Skeletal muscle tissue (tissue), 4 donors: Measurements from ENCODE around the gene ARHGAP26. TPM values are rescaled to one million over a fixed set of nuclear protein-coding genes. Genes with fewer than 3 reads are reported as not detected.

Experiments used
- H3K27ac ChIP-seq: one replicate; pipeline ENCODE4 v1.7.0; 2013; ENCODE audit warnings: mild to moderate bottlenecking, low read depth, low read length, inconsistent platforms
- H3K27me3 ChIP-seq, 3 donors: one replicate each; pipeline ENCODE4 v1.7.0; 2013; ENCODE audit warnings: low read length in 3 of 3; ENCODE audit not compliant: control insufficient read depth in 3 of 3, insufficient read depth in 3 of 3
- H3K36me3 ChIP-seq, 3 donors: one replicate each; pipeline ENCODE4 v1.7.0; 2013; ENCODE audit warnings: low read length in 3 of 3; ENCODE audit not compliant: control insufficient read depth in 3 of 3, insufficient read depth in 3 of 3
- H3K4me1 ChIP-seq, 3 donors: one replicate each; pipeline ENCODE4 v1.7.0; 2013; ENCODE audit warnings: low read length in 3 of 3, mild to moderate bottlenecking in 3 of 3; ENCODE audit not compliant: control insufficient read depth in 3 of 3, insufficient read depth in 3 of 3
- H3K4me3 ChIP-seq, 3 donors: one replicate each; pipeline ENCODE4 v1.7.0; 2013; ENCODE audit warnings: low read length in 3 of 3
- H3K9ac ChIP-seq, 3 donors: one replicate each; pipeline ENCODE4 v1.7.0; 2013; ENCODE audit warnings: low read length in 3 of 3, mild to moderate bottlenecking in 3 of 3, moderate library complexity in 2 of 3, low read depth in 1 of 3
- H3K9me3 ChIP-seq, 3 donors: one replicate each; pipeline ENCODE4 v1.7.0; 2013; ENCODE audit warnings: low read length in 3 of 3; ENCODE audit not compliant: control insufficient read depth in 3 of 3
- total RNA-seq: library from RNA; depleted of rRNA; stranded (reverse); fragments of >200 nt; gene quantifications from one replicate; pipeline ENCODE4 v1.2.3, GENCODE V29; 2014
- donor health status: Osteomylitis.

Gene ARHGAP26
- total RNA-seq, 1 donor from 2014 or later = 28.7 TPM

DNA sequence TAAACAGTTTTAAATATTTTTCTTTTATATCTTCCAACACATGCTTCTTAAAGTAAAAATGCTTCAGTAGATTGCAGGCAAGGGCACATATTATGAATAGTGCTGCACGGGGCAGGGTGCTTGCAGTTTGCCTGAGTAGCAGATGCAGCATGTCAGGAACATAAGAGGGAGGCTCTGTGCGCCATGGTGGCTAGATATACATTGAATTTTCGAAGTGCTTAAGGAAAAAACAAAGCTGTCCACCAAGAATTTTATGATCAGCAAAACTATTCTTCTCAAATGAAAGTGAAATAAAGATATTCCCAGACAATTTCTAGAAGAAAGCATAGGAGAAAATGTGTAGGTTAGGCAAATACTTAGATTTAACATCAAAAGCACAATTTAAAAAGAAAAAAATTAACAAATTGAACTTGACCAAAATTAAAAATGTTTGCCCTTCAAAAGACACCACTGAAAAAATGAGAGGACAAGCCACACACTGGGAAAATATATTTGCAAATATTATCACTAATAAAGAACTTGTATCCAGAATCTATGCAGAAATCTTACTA, 420.2 kb downstream of the ARHGAP26 start:
- H3K36me3 ChIP-seq = peaks cover 0 to 3% (median 0%) of the 10 kb centered on the region in 3 donors
- H3K4me3 ChIP-seq = no peak overlapping the region
- H3K9ac ChIP-seq = no peak overlapping the region
- H3K4me1 ChIP-seq = peaks cover 14 to 33% (median 22%) of the 10 kb centered on the region in 3 donors
- no peaks in the 10 kb centered on the region for H3K9me3 ChIP-seq
- no peaks in the 10 kb centered on the region for H3K27me3 ChIP-seq
- H3K27ac ChIP-seq = no peak overlapping the region

DNA sequence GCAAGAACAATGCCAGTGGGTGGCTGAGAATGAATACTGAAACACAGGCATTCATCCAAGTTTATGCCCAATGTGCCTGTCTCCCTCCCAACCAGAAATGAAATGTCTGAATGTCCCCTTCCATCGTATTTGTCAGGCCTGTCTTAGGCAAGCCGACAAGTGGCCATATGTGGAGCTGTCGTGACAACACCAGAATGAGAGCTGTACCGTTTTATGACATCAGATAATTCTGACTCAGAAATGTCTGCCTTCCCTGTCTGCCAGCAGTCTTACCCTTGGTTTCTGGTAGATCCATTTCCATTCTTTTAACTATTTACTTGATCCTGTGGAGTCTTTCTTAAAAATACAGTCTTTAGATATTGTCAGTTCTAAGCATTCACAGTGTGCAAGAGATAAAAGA, 421.5 kb downstream of the ARHGAP26 start:
- H3K9ac ChIP-seq = no peak overlapping the region
- no peak overlapping the region for H3K4me3 ChIP-seq
- peaks cover 0 to 3% (median 0%) of the 10 kb centered on the region in 3 donors for H3K36me3 ChIP-seq
- H3K27ac ChIP-seq = no peak overlapping the region
- H3K9me3 ChIP-seq = no peaks in the 10 kb centered on the region
- peaks cover 17 to 26% (median 21%) of the 10 kb centered on the region in 3 donors for H3K4me1 ChIP-seq
- no peaks in the 10 kb centered on the region for H3K27me3 ChIP-seq

DNA sequence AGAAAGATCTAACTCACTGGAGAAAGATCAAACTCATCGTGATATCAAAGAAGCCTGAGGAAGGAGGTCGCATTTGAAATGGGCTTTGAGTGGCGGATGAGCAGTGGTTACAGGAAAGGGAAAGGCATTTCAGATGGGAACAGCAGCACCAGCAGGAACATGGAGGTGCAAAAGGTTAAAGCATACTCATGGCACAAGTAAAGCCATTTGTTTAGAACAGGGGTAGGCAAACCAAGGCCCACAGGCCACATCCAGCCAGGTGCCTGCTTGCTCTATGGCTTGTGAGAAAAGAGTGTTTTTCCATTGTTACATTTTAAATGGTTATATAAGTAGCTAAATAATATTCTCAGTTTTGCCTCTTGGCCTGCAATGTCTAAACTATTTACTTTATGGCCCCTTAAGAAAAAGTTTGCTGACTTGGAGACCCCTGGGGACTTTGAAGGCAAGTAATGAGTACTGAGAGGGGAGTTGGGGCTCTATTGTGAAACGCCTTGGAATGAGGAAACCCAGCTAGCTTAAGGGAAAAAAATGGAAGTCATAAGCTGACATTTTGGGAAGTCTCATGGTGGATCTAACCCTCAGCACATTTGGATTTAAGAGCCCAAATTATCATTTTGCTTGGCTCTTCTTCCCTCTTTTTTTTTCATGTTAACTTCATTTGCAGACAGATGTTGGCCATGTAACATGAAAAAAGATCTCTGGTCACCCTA, 422.2 kb downstream of the ARHGAP26 start:
- peak overlapping the region; percentile 7 for H3K27ac ChIP-seq
- no peak overlapping the region for H3K4me3 ChIP-seq
- H3K9ac ChIP-seq = no peak overlapping the region

DNA sequence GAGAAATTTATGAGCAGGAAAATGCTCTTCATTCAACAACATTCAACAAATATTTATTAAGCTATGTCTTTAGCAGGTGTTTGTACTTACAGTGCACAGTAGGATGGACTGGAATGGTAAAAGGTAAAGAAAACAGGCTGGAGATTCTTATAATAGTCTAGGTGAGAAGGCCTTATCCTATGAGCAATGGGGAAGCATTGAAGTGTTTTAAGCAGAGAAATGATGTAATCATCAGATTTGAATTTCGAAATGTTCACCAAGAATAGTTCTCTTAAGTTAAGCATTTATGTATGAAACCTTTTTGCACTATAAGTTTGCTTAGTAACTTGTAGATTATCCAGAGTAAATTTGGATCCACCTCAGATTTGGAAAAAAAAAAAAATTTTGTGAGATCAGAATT, 424.0 kb downstream of the ARHGAP26 start:
- Histone ChIP-seq H3K9ac (no peak overlapping the region), H3K27me3 (no peaks in the 10 kb centered on the region), H3K9me3 (no peaks in the 10 kb centered on the region), H3K4me1 (peaks cover 10 to 13% (median 13%) of the 10 kb centered on the region in 3 donors), H3K27ac (no peak overlapping the region), H3K36me3 (peaks cover 0 to 3% (median 0%) of the 10 kb centered on the region in 3 donors), H3K4me3 (no peak overlapping the region)

More for the DNA sequence above, 422.2 kb downstream of the ARHGAP26 start:
- Histone ChIP-seq H3K4me1 (peaks cover 16 to 20% (median 18%) of the 10 kb centered on the region in 3 donors), H3K9me3 (no peaks in the 10 kb centered on the region), H3K27me3 (no peaks in the 10 kb centered on the region), H3K36me3 (peaks cover 0 to 3% (median 0%) of the 10 kb centered on the region in 3 donors)

DNA sequence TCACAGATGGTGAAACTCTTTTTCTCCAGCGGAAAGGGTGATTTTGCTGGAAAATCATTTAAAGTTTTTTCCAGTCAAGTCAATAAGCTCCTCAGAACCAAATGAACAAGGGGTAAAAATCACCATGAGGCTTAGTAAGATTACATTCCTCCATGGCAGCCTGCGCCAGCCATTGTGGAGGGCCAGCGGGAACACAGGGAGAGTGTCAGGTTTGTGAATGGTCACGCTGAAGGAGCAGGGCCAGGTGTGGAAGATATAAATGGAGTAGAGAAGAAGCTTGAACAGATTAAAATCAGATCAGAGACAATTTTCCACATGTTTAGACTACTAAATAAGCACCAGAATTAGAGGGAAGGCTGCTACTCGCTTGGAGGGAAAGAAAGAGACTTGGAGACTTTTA, 424.5 kb downstream of the ARHGAP26 start:
- Histone ChIP-seq H3K9ac (peak overlapping the region in 1 of 3 donors; percentile 10), H3K27me3 (no peaks in the 10 kb centered on the region), H3K36me3 (peaks cover 0 to 3% (median 0%) of the 10 kb centered on the region in 3 donors), H3K4me1 (peaks cover 10 to 13% (median 13%) of the 10 kb centered on the region in 3 donors), H3K27ac (no peak overlapping the region), H3K9me3 (no peaks in the 10 kb centered on the region), H3K4me3 (no peak overlapping the region)

DNA sequence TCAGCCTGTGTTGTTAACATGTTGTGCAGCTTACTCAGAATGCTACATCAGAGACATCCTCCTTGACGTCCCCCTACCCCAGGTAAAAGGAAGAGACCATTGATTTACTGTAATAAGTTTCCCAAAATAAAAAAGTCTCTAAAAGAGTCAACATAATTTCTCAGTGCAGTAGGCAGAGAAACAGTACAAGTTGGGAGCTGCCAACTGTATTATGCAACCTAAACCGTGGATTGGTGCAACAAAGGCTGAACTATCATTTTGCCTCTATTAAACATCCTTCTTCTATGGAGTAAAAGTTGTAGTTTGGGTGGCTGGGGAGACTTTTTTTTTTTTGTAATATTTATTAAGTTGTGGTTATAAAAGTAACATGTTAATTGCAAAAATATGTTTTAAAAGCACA, 425.3 kb downstream of the ARHGAP26 start:
- H3K4me3 ChIP-seq = no peak overlapping the region
- no peak overlapping the region for H3K27ac ChIP-seq
- peaks cover 13 to 17% (median 13%) of the 10 kb centered on the region in 3 donors for H3K4me1 ChIP-seq
- no peaks in the 10 kb centered on the region for H3K27me3 ChIP-seq
- peaks cover 0 to 3% (median 0%) of the 10 kb centered on the region in 3 donors for H3K36me3 ChIP-seq
- H3K9me3 ChIP-seq = no peaks in the 10 kb centered on the region
- no peak overlapping the region for H3K9ac ChIP-seq

DNA sequence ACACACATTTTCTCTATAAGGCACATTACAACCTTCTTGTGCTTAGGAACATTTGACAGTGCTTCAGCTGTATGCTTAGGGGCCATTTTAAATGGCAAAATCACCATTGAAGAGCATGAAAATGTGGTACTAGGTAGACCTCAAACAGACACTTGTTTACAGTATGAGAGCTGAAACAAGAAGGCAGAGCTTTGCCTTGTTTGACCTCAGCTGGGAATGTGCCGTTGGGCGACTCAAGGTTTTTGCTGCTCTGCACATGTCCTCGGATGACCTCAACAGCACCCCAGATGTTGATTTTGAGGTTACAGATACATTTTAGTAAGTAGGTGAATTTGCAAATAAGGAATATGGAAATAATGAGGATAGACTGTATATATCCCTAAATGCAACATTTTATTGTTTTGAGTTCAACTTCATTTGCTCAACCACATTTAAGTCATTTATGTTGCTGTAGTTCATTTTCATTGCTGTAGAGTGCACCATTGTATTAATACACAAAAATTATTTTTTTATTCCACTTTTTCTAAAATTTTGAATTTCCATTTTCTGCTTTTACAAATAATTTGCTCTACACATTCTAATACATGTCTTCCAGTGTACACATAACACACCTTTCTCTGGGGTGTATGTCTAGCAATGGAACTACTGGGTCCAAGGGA, 426.6 kb downstream of the ARHGAP26 start:
- Histone ChIP-seq H3K9ac (no peak overlapping the region), H3K4me1 (peaks cover 13 to 23% (median 16%) of the 10 kb centered on the region in 3 donors), H3K9me3 (no peaks in the 10 kb centered on the region), H3K36me3 (peaks cover 0 to 3% (median 0%) of the 10 kb centered on the region in 3 donors), H3K27ac (no peak overlapping the region), H3K4me3 (no peak overlapping the region), H3K27me3 (no peaks in the 10 kb centered on the region)

DNA sequence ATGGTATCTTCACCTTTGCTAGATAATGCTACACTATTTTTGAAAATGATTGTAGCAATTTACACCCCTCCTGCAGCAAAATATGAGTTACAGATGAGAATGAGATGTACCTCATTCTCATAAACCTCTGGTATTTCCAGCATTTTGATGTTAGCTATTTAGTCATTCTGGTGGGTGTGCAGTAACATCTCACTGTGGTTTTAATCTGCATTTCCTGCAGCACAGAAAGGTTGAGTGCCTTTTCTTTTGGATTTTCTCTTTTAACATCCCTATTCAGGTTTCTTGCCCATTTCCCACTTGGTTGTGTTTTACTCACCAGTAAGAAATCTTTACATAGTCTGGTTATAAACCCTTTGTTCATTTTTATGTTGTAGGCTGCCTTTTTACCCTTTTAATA, 427.1 kb downstream of the ARHGAP26 start:
- Histone ChIP-seq H3K27me3 (no peaks in the 10 kb centered on the region), H3K9me3 (no peaks in the 10 kb centered on the region), H3K4me1 (peaks cover 13 to 23% (median 16%) of the 10 kb centered on the region in 3 donors), H3K9ac (no peak overlapping the region), H3K36me3 (peaks cover 0 to under 1% (median 0%) of the 10 kb centered on the region in 3 donors), H3K27ac (no peak overlapping the region), H3K4me3 (no peak overlapping the region)

DNA sequence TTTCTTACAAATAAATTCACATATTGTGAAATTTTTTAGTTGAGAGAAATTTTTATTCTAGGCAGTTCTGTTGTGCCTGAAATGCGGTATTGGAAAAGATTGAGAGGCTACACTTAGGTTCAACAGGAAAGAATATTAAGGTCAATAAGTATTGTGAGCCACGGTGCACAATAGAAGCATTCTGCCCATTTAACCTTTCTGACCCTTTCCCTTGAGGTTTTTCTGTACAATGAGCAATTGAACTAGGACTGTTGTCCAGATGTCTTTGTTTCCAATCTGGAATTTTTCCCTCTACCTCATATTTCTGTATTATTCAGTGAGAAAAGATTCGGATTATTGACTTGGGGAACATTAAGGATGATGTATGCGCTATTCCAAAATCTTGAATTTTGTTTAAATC, 428.2 kb downstream of the ARHGAP26 start:
- Histone ChIP-seq H3K4me1 (peaks cover 13 to 23% (median 16%) of the 10 kb centered on the region in 3 donors), H3K4me3 (no peak overlapping the region), H3K9me3 (no peaks in the 10 kb centered on the region), H3K9ac (no peak overlapping the region), H3K36me3 (no peaks in the 10 kb centered on the region), H3K27ac (no peak overlapping the region), H3K27me3 (no peaks in the 10 kb centered on the region)

DNA sequence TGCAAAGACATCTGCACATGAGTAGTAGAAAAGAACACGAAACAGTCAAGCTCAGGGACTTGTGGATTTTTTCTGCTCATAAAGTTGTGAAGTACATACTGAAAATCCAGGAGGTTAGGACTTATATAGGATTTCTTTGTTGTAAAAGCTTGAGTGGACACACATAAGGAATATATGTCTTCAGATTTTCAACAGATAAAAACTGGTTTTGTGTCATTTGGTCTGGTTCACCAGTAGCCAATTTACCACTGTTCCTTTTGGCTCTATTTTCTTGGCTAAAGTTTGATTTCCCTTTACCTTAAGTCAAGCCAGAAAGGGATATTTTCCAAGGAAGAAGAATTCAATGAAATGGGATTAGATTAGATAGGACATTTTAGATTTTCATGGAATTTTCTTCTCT, 429.0 kb downstream of the ARHGAP26 start:
- no peak overlapping the region for H3K27ac ChIP-seq
- no peak overlapping the region for H3K9ac ChIP-seq
- H3K4me3 ChIP-seq = no peak overlapping the region
- H3K4me1 ChIP-seq = peaks cover 13 to 23% (median 16%) of the 10 kb centered on the region in 3 donors
- H3K27me3 ChIP-seq = no peaks in the 10 kb centered on the region
- H3K9me3 ChIP-seq = no peaks in the 10 kb centered on the region
- H3K36me3 ChIP-seq = no peaks in the 10 kb centered on the region
